GM19239 (cell line): ENCODE data around the gene DOCK9.

Source experiments
- DNase-seq: peaks from one replicate; pipeline ENCODE4 v3.0.0; 2011; ENCODE audit warnings: low spot score; ENCODE audit not compliant: insufficient read length
- FAIRE-seq: peaks from 2 replicates; lab custom pipeline; 2011; peaks lifted over from hg19 to GRCh38; lab: Jason Lieb, UNC

DOCK9 gene

GRCh38 chr13:98977568-98978265, at the start of gene DOCK9:
Gene DOCK9 (minus strand): TSS chr13:98978064. CDS start chr13:98977909, 155 bp downstream.
- DNase-seq (no peak), FAIRE-seq (no peak)

- DNase-seq, result no peak
- FAIRE-seq, result no peak
Observed at GRCh38 chr13:99027260-99027659, 49.4 kb upstream of the DOCK9 start.

- DNase-seq, result no peak
- no peak for FAIRE-seq
Observed at GRCh38 chr13:99022941-99023340, 45.1 kb upstream of the DOCK9 start.

- no peak for DNase-seq
- FAIRE-seq, result no peak
Observed at GRCh38 chr13:99018418-99019180, 40.7 kb upstream of the DOCK9 start.

- FAIRE-seq (no peak), DNase-seq (no peak)
Observed at GRCh38 chr13:99015606-99016490, 38.0 kb upstream of the DOCK9 start.

- DNase-seq (no peak), FAIRE-seq (no peak)
Observed at GRCh38 chr13:99014522-99014921, 36.7 kb upstream of the DOCK9 start.

- FAIRE-seq, result no peak
Observed at GRCh38 chr13:99013951-99014350, 36.1 kb upstream of the DOCK9 start.

GRCh38 chr13:99012539-99012938, 34.7 kb upstream of the DOCK9 start:
- DNase-seq, result no peak
- no peak for FAIRE-seq

More at GRCh38 chr13:99013951-99014350, 36.1 kb upstream of the DOCK9 start:
- no peak for DNase-seq

- FAIRE-seq (no peak), DNase-seq (no peak)
Observed at GRCh38 chr13:99009987-99010551, 32.2 kb upstream of the DOCK9 start.

GRCh38 chr13:99008577-99008976, 30.7 kb upstream of the DOCK9 start:
- no peak for DNase-seq
- no peak for FAIRE-seq

- DNase-seq (no peak), FAIRE-seq (no peak)
Observed at GRCh38 chr13:99007414-99007986, 29.6 kb upstream of the DOCK9 start.

- FAIRE-seq (no peak), DNase-seq (no peak)
Observed at GRCh38 chr13:99005609-99006008, 27.7 kb upstream of the DOCK9 start.

GRCh38 chr13:99004978-99005377, 27.1 kb upstream of the DOCK9 start:
- FAIRE-seq, result no peak
- no peak for DNase-seq

GRCh38 chr13:99003851-99004471, 26.1 kb upstream of the DOCK9 start:
- no peak for DNase-seq
- no peak for FAIRE-seq

GRCh38 chr13:99003186-99003585, 25.3 kb upstream of the DOCK9 start:
- no peak for DNase-seq
- FAIRE-seq, result no peak

- FAIRE-seq, result no peak
- no peak for DNase-seq
Observed at GRCh38 chr13:99002172-99002710, 24.4 kb upstream of the DOCK9 start.

GRCh38 chr13:99000137-99000536, 22.3 kb upstream of the DOCK9 start:
- FAIRE-seq, result no peak
- no peak for DNase-seq

GRCh38 chr13:98999639-98999952, 21.7 kb upstream of the DOCK9 start:
- DNase-seq (no peak), FAIRE-seq (no peak)

- DNase-seq (no peak), FAIRE-seq (no peak)
Observed at GRCh38 chr13:98998831-98999638, 21.2 kb upstream of the DOCK9 start.
